Measurements from ENCODE around the gene HOMER1.

The HOMER1 gene

GRCh38 chr5:79484731-79485130 is 29.2 kb downstream of the HOMER1 start:
- DNase-seq (ENCODE audit: low read depth): no peak
- TF ChIP-seq, protein P1, sequence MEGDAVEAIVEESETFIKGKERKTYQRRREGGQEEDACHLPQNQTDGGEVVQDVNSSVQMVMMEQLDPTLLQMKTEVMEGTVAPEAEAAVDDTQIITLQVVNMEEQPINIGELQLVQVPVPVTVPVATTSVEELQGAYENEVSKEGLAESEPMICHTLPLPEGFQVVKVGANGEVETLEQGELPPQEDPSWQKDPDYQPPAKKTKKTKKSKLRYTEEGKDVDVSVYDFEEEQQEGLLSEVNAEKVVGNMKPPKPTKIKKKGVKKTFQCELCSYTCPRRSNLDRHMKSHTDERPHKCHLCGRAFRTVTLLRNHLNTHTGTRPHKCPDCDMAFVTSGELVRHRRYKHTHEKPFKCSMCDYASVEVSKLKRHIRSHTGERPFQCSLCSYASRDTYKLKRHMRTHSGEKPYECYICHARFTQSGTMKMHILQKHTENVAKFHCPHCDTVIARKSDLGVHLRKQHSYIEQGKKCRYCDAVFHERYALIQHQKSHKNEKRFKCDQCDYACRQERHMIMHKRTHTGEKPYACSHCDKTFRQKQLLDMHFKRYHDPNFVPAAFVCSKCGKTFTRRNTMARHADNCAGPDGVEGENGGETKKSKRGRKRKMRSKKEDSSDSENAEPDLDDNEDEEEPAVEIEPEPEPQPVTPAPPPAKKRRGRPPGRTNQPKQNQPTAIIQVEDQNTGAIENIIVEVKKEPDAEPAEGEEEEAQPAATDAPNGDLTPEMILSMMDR (IDR thresholded peaks at IDR 0.05; ENCODE audit: low read depth, low read length): no peak
- TF ChIP-seq MAX (IDR thresholded peaks at IDR 0.05; ENCODE audit: low read depth, low read length): no peak
- no peak for TF ChIP-seq MYC (IDR thresholded peaks at IDR 0.05; ENCODE audit: low read depth, low read length)
- TF ChIP-seq POLR2A (IDR thresholded peaks at IDR 0.05; ENCODE audit: extremely low read depth, insufficient read length): no peak

DNA sequence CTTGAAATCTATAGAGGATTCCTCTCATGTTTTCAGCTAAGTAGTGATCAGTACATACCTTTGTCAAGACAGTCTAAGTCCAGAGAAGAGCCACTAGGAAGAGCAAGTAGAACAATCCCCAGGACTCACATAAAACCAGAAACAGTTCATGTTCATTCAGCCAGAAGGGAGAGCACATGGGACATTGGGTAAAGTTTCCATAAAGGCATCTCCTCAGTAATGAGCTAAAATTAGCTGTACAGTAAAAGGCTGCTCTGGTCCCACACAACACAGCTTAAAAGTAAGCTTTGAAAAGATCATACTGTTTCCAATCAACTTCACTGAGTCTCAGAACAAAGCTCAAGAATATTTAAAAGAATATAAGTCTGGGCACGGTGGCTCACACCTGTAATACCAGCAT is 32.4 kb downstream of the HOMER1 start:
- TF ChIP-seq MYC (IDR thresholded peaks at IDR 0.05; ENCODE audit: low read depth, low read length) (no peak), MAX (IDR thresholded peaks at IDR 0.05; ENCODE audit: low read depth, low read length) (no peak), POLR2A (IDR thresholded peaks at IDR 0.05; ENCODE audit: extremely low read depth, insufficient read length) (no peak)
- TF ChIP-seq, protein P1 (IDR thresholded peaks at IDR 0.05; ENCODE audit: low read depth, low read length): no peak
- no peak overlapping the region for H3K4me3 ChIP-seq (ENCODE audit: low read depth, low read length)
- DNase-seq (ENCODE audit: low read depth): no peak

More at GRCh38 chr5:79484731-79485130, 29.2 kb downstream of the HOMER1 start:
- no peak overlapping the region for H3K4me3 ChIP-seq (ENCODE audit: low read depth, low read length)

GRCh38 chr5:79480991-79481390 is 32.9 kb downstream of the HOMER1 start:
- no peak overlapping the region for H3K4me3 ChIP-seq (ENCODE audit: low read depth, low read length)
- DNase-seq (ENCODE audit: low read depth): no peak
- TF ChIP-seq, protein P1 (IDR thresholded peaks at IDR 0.05; ENCODE audit: low read depth, low read length): no peak
- TF ChIP-seq POLR2A (IDR thresholded peaks at IDR 0.05; ENCODE audit: extremely low read depth, insufficient read length) (no peak), MAX (IDR thresholded peaks at IDR 0.05; ENCODE audit: low read depth, low read length) (no peak), MYC (IDR thresholded peaks at IDR 0.05; ENCODE audit: low read depth, low read length) (no peak)

DNA sequence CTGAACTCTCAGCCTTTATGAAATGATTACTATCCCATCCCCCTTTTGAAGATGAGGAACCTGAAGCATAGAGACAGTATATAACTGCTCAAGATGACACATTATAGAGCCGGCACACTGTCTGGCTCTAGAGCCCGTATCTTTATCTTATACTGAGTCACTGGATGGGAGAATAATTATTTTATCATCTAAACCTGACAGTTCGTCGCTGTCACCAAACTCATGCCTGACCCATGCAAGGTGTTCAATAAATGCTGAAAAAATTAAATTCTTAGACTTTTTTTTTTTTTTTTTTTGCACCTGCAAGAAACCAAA is 38.8 kb downstream of the HOMER1 start:
- no peak overlapping the region for H3K4me3 ChIP-seq (ENCODE audit: low read depth, low read length)
- peak; percentile 9 for DNase-seq (ENCODE audit: low read depth)
- TF ChIP-seq, protein P1 (IDR thresholded peaks at IDR 0.05; ENCODE audit: low read depth, low read length): no peak
- TF ChIP-seq MAX (IDR thresholded peaks at IDR 0.05; ENCODE audit: low read depth, low read length): no peak
- no peak for TF ChIP-seq MYC (IDR thresholded peaks at IDR 0.05; ENCODE audit: low read depth, low read length)
- no peak for TF ChIP-seq POLR2A (IDR thresholded peaks at IDR 0.05; ENCODE audit: extremely low read depth, insufficient read length)

GRCh38 chr5:79474367-79475151 is 39.4 kb downstream of the HOMER1 start:
- no peak for DNase-seq (ENCODE audit: low read depth)
- H3K4me3 ChIP-seq (ENCODE audit: low read depth, low read length): no peak overlapping the region
- TF ChIP-seq POLR2A (IDR thresholded peaks at IDR 0.05; ENCODE audit: extremely low read depth, insufficient read length) (no peak), MYC (IDR thresholded peaks at IDR 0.05; ENCODE audit: low read depth, low read length) (no peak), MAX (IDR thresholded peaks at IDR 0.05; ENCODE audit: low read depth, low read length) (no peak)
- TF ChIP-seq, protein P1 (IDR thresholded peaks at IDR 0.05; ENCODE audit: low read depth, low read length): no peak
